Transverse colon (tissue), 4 donors: ENCODE results near the gene CNTN4. TPM values are rescaled to one million over a fixed set of nuclear protein-coding genes. Genes with fewer than 3 reads are reported as not detected.

ENCODE experiments used
- DNase-seq: peaks from one replicate; pipeline ENCODE4 v3.0.0-alpha.2; 2019
- H3K27ac ChIP-seq, 4 donors: fragments of 200-600 bp; sonication (generic); 2 replicates each; pipeline ENCODE4 v1.5.1; 2016 to 2018; ENCODE audit warnings: inconsistent platforms in 4 of 4
- H3K27me3 ChIP-seq: fragments of 200-600 bp; sonication (generic); 2 replicates; pipeline ENCODE4 v1.5.1; 2017; ENCODE audit warnings: inconsistent platforms
- H3K36me3 ChIP-seq, 4 donors: fragments of 200-600 bp; sonication (generic); 2 replicates each; pipeline ENCODE4 v1.5.1; 2017 to 2019; ENCODE audit warnings: inconsistent platforms in 4 of 4
- H3K4me1 ChIP-seq, 4 donors: fragments of 200-600 bp; sonication (generic); 2 replicates each; pipeline ENCODE4 v1.5.1; 2017 to 2020; ENCODE audit warnings: inconsistent platforms in 4 of 4
- H3K4me3 ChIP-seq, 4 donors: fragments of 200-600 bp; sonication (generic); 1 replicate in 1 of 4; 2 replicates in 3 of 4; pipeline versions ENCODE4 v1.5.1 to v1.6.1; 2017 to 2019; ENCODE audit warnings: inconsistent platforms in 4 of 4
- H3K9me3 ChIP-seq, 2 donors: fragments of 200-600 bp; sonication (generic); 2 replicates each; pipeline ENCODE4 v1.5.1; 2017 to 2019; ENCODE audit warnings: inconsistent platforms in 2 of 2
- EP300 ChIP-seq: sonication (generic); formaldehyde crosslinking; IDR thresholded peaks from one replicate; pipeline ENCODE4 v1.6.1; 2017; ENCODE audit warnings: antibody characterized with exemption, low read depth
- POLR2A ChIP-seq: fragments of 450-650 bp; IDR thresholded peaks from one replicate; pipeline ENCODE4 v1.6.1; 2016; ENCODE audit warnings: antibody characterized with exemption, mild to moderate bottlenecking, moderate library complexity
- POLR2AphosphoS5 ChIP-seq, 3 donors: sonication (generic); formaldehyde crosslinking; IDR thresholded peaks; one replicate each; pipeline ENCODE4 v1.6.1; 2016; ENCODE audit warnings: antibody characterized with exemption in 3 of 3
- WGBS, 2 donors: methylation state at CpG; one replicate each; pipeline ENCODE4 v1.1.5; 2018; ENCODE audit warnings: low coverage in 1 of 2; 5-methylcytosine and 5-hydroxymethylcytosine counted together
- in situ Hi-C, 4 donors: fragments of 200-750 bp; cut with MboI; loops; one replicate each; pipeline versions ENCODE4 v1.15.0 to v1.15.1; 2017; ENCODE audit warnings: low sequenced_read_pairs in 3 of 4, low pct_ligation_motif_present in 1 of 4, low pct_unique_long_range_greater_than_20kb in 1 of 4
- intact Hi-C: fragments of 100-400 bp; cut with DNase I; formaldehyde crosslinking; loops from one replicate; pipeline ENCODE4 v1.15.1; 2023; ENCODE audit warnings: low total_unique reads
- total RNA-seq, 4 donors: library from RNA; depleted of rRNA; stranded (reverse); fragments of >200 nt; gene quantifications; one replicate each; pipeline ENCODE4 v1.1.0, GENCODE V29; 2016
- TF ChIP-seq, protein P1 (sequence below), 5 experiments: fragments of 200-600 bp in 3 of 5; fragments of 450-650 bp in 2 of 5; sonication (generic) in 3 of 5; IDR thresholded peaks; 1 replicate in 2 of 5; 2 replicates in 3 of 5; pipeline ENCODE4 v1.5.1; 2016 to 2017; ENCODE audit warnings: antibody characterized with exemption in 5 of 5, inconsistent platforms in 3 of 5, mild to moderate bottlenecking in 2 of 5, moderate library complexity in 1 of 5

CNTN4 gene
- total RNA-seq, 4 donors from 2014 or later, result 17.6 to 49.0 (median 17.8) TPM

DNA sequence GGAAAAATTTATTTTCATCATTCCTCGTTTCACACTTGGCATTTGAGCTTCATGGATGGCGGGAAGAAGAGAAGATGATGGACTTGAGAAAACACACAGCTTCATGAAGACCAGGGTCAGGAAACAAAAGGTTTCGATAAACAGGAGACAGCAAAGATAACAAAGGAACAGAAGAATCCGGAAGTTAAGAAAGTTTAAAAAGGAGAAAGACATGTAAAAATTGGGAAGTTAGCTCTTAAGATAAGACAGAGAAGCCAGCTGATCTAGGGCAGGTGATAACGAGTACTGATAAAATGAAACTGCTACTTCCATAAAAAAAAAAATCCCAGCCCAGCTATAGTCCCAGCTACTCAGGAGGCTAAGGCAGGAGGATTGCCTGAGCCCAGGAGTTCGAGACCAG, 987.6 kb downstream of the CNTN4 start:
- Histone ChIP-seq H3K9me3 (no peaks in the 10 kb centered on the region), H3K27me3 (no peaks in the 10 kb centered on the region), H3K4me1 (no peaks in the 10 kb centered on the region), H3K4me3 (no peak overlapping the region), H3K27ac (no peak overlapping the region), H3K36me3 (no peaks in the 10 kb centered on the region)
- in situ Hi-C loops (no loop called here), intact Hi-C loops (no loop called here)
- 72 to 74% methylated on average over 6 of the region's 6 CpGs for WGBS, 2 donors
- DNase-seq, result no peak
- TF ChIP-seq EP300, result no peak
- TF ChIP-seq, protein P1, sequence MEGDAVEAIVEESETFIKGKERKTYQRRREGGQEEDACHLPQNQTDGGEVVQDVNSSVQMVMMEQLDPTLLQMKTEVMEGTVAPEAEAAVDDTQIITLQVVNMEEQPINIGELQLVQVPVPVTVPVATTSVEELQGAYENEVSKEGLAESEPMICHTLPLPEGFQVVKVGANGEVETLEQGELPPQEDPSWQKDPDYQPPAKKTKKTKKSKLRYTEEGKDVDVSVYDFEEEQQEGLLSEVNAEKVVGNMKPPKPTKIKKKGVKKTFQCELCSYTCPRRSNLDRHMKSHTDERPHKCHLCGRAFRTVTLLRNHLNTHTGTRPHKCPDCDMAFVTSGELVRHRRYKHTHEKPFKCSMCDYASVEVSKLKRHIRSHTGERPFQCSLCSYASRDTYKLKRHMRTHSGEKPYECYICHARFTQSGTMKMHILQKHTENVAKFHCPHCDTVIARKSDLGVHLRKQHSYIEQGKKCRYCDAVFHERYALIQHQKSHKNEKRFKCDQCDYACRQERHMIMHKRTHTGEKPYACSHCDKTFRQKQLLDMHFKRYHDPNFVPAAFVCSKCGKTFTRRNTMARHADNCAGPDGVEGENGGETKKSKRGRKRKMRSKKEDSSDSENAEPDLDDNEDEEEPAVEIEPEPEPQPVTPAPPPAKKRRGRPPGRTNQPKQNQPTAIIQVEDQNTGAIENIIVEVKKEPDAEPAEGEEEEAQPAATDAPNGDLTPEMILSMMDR (IDR thresholded peaks at IDR 0.05), result no peak
- TF ChIP-seq POLR2AphosphoS5 (IDR thresholded peaks at IDR 0.05), result no peak
- no peak for TF ChIP-seq POLR2A

GRCh38 chr3:3087279-3087678, 988.6 kb downstream of the CNTN4 start:
- Histone ChIP-seq H3K4me3 (no peak overlapping the region), H3K27me3 (no peaks in the 10 kb centered on the region), H3K36me3 (no peaks in the 10 kb centered on the region), H3K9me3 (no peaks in the 10 kb centered on the region), H3K27ac (no peak overlapping the region), H3K4me1 (no peaks in the 10 kb centered on the region)
- TF ChIP-seq, protein P1 (IDR thresholded peaks at IDR 0.05), result no peak
- no peak for TF ChIP-seq POLR2AphosphoS5 (IDR thresholded peaks at IDR 0.05)
- no peak for TF ChIP-seq POLR2A
- TF ChIP-seq EP300, result no peak
- intact Hi-C loops, result no loop called here
- DNase-seq, result no peak
- in situ Hi-C loops, result no loop called here

- Histone ChIP-seq H3K4me1 (no peaks in the 10 kb centered on the region), H3K27ac (no peak overlapping the region), H3K36me3 (no peaks in the 10 kb centered on the region), H3K9me3 (no peaks in the 10 kb centered on the region), H3K27me3 (no peaks in the 10 kb centered on the region), H3K4me3 (no peak overlapping the region)
- WGBS, 2 donors, result 66 to 75% methylated on average over 6 to 7 of the region's 7 CpGs
- intact Hi-C loops (no loop called here), in situ Hi-C loops (no loop called here)
- no peak for DNase-seq
- TF ChIP-seq EP300 (no peak), POLR2A (no peak), POLR2AphosphoS5 (IDR thresholded peaks at IDR 0.05) (no peak)
- TF ChIP-seq, protein P1 (IDR thresholded peaks at IDR 0.05), result no peak
These were observed 989.2 kb downstream of the CNTN4 start for GRCh38 chr3:3087716-3088465.

- H3K27ac ChIP-seq, result no peak overlapping the region
- H3K9me3 ChIP-seq, result no peaks in the 10 kb centered on the region
- in situ Hi-C loops (no loop called here), intact Hi-C loops (no loop called here)
- DNase-seq, result no peak
- no peak overlapping the region for H3K4me3 ChIP-seq
- H3K4me1 ChIP-seq, result no peaks in the 10 kb centered on the region
- WGBS, 2 donors, result 74 to 75% methylated on average over 4 of the region's 4 CpGs
- no peaks in the 10 kb centered on the region for H3K36me3 ChIP-seq
- no peak for TF ChIP-seq POLR2AphosphoS5 (IDR thresholded peaks at IDR 0.05)
- no peak for TF ChIP-seq POLR2A
- TF ChIP-seq EP300, result no peak
- TF ChIP-seq, protein P1 (IDR thresholded peaks at IDR 0.05), result no peak
- no peaks in the 10 kb centered on the region for H3K27me3 ChIP-seq
These were observed 990.4 kb downstream of the CNTN4 start for GRCh38 chr3:3089017-3089416.
